Measurements from ENCODE around the gene AWAT1.
"Not testable (repeated sequence)": the region's sequence is repeated elsewhere in the genome, so short reads cannot be mapped to it uniquely, and the experiment has no call there.

Gene AWAT1

GRCh38 chrX:70257423-70258288, 23.2 kb downstream of the AWAT1 start:
- DNase-seq (ENCODE audit: low read depth) = no peak
- no peak for TF ChIP-seq CTCF (IDR thresholded peaks at IDR 0.05; ENCODE audit: control insufficient read depth, insufficient read depth, low read depth, low read length, missing control alignments)
- H3K4me3 ChIP-seq (ENCODE audit: control insufficient read depth, low read depth, low read length) = no peak overlapping the region

- no peak for TF ChIP-seq CTCF (IDR thresholded peaks at IDR 0.05; ENCODE audit: control insufficient read depth, insufficient read depth, low read depth, low read length, missing control alignments)
- H3K4me3 ChIP-seq (ENCODE audit: control insufficient read depth, low read depth, low read length) = no peak within 1 kb of the TSS
- DNase-seq (ENCODE audit: low read depth) = no peak
Measured at GRCh38 chrX:70260104-70260503, 25.6 kb downstream of the AWAT1 start, which contains the start of gene P2RY4. Gene P2RY4, minus strand, starts transcription at chrX:70260204. Its CDS starts 580 bp downstream, at chrX:70259624.

- DNase-seq (ENCODE audit: low read depth) = no peak
- peak; percentile 56 for TF ChIP-seq CTCF (IDR thresholded peaks at IDR 0.05; ENCODE audit: control insufficient read depth, insufficient read depth, low read depth, low read length, missing control alignments)
- no peak overlapping the region for H3K4me3 ChIP-seq (ENCODE audit: control insufficient read depth, low read depth, low read length)
Measured at GRCh38 chrX:70262952-70263567, 28.6 kb downstream of the AWAT1 start.

- no peak for DNase-seq (ENCODE audit: low read depth)
- no peak overlapping the region for H3K4me3 ChIP-seq (ENCODE audit: control insufficient read depth, low read depth, low read length)
- no peak for TF ChIP-seq CTCF (IDR thresholded peaks at IDR 0.05; ENCODE audit: control insufficient read depth, insufficient read depth, low read depth, low read length, missing control alignments)
Measured at GRCh38 chrX:70264784-70265183, 30.3 kb downstream of the AWAT1 start.

- DNase-seq (ENCODE audit: low read depth) = no peak
- H3K4me3 ChIP-seq (ENCODE audit: control insufficient read depth, low read depth, low read length) = no peak within 1 kb of the TSS
- no peak for TF ChIP-seq CTCF (IDR thresholded peaks at IDR 0.05; ENCODE audit: control insufficient read depth, insufficient read depth, low read depth, low read length, missing control alignments)
Measured at GRCh38 chrX:70268034-70268433, 33.6 kb downstream of the AWAT1 start, which contains the start of gene ARR3. Gene ARR3, plus strand, starts transcription at chrX:70268334. Its CDS starts 1,052 bp downstream, at chrX:70269386.

GRCh38 chrX:70274029-70274428, 39.6 kb downstream of the AWAT1 start:
- DNase-seq (ENCODE audit: low read depth); H3K4me3 ChIP-seq (ENCODE audit: control insufficient read depth, low read depth, low read length): not testable (repeated sequence)

GRCh38 chrX:70279081-70279480, 44.6 kb downstream of the AWAT1 start:
- no peak for TF ChIP-seq CTCF (IDR thresholded peaks at IDR 0.05; ENCODE audit: control insufficient read depth, insufficient read depth, low read depth, low read length, missing control alignments)
- H3K4me3 ChIP-seq (ENCODE audit: control insufficient read depth, low read depth, low read length) = no peak overlapping the region
- DNase-seq (ENCODE audit: low read depth) = no peak
